ENCODE results near the gene ATAD2B.
A peak's percentile ranks its signal among the peaks of the same experiment; 100 is the strongest.

The ATAD2B gene

DNA sequence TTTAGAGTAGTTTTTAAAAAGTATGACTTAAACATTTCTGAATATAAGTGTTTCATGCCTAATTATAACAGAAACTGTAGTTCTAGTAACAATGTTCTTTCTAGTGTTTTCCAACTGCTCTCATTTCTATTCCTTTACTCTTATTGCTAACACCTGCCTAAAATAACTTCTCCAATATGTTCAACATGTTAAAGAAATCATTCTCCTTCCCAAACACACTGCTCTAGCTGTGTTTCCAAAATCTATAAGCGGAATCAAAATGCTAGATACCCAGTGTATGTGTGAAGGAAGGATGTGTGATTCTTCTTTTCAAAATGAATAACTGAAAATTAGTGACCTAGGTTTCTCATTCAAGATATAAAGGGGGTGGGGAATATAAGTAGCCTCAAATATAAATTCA, 89.1 kb downstream of the ATAD2B start:
- no peak for DNase-seq (ENCODE audit: low read depth in 2 of 2)

- no peak for DNase-seq (ENCODE audit: low read depth in 2 of 2)
These were observed 89.9 kb downstream of the ATAD2B start for GRCh38 chr2:23836971-23837565.

DNA sequence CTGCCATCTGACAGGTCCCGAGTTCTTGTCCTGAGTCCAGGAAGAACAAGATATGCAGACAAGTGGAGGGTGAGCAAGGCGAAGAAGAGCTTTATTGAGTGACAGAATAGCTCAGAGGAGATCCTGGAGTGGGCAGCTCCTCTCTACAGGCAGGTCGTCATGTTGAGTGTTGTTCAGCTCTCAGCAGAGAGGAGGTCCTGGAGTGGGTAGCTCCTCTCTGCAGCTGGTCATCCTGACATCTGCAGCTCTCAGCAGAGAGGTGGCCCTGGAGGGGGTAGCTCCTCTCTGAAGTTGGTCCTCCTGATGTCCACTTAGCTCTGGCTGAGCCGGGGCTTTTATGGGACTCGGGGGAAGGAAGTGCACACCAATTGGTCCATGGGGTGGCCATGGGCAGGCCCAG, 90.4 kb downstream of the ATAD2B start:
- no peak for DNase-seq (ENCODE audit: low read depth in 2 of 2)

- no peak for DNase-seq (ENCODE audit: low read depth in 2 of 2)
These were observed 90.9 kb downstream of the ATAD2B start for GRCh38 chr2:23835988-23836387.

DNA sequence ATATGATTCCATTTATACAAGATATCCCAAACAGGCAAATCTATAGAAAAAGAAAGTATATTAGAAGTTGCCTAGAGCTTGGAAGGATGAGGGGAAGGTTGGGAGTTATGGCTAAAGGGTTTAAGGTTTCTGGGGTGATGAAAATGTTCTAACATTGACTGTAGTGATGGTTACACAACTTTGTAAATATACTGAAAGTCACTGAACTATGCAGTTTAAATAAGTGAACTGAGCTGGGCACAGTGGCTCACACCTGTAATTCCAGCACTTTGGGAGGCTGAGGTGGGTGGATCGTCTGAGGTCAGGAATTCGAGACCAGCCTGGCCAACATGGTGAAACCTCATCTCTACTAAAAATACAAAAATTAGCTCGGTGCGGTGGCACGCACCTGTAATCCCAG, 91.5 kb downstream of the ATAD2B start:
- DNase-seq (ENCODE audit: low read depth in 2 of 2) = no peak

DNA sequence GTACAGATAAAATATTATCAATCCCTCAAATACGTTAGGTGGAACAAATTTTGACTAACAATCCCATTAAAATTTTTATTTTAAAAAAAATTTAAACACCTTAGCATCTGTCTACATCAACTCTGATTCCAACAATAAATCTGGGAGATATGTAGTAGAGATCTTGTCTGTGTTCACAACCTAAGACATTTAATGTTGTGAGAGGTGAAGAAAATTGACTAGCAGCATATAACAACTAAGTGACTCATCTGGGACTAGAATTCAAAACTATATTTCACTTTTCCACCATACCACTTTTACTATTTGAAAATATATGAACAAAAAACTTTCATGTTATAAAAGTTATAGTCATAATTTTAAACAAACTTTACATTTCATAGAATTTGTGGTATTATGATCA, 97.9 kb downstream of the ATAD2B start:
- DNase-seq (ENCODE audit: low read depth in 2 of 2) = no peak

DNA sequence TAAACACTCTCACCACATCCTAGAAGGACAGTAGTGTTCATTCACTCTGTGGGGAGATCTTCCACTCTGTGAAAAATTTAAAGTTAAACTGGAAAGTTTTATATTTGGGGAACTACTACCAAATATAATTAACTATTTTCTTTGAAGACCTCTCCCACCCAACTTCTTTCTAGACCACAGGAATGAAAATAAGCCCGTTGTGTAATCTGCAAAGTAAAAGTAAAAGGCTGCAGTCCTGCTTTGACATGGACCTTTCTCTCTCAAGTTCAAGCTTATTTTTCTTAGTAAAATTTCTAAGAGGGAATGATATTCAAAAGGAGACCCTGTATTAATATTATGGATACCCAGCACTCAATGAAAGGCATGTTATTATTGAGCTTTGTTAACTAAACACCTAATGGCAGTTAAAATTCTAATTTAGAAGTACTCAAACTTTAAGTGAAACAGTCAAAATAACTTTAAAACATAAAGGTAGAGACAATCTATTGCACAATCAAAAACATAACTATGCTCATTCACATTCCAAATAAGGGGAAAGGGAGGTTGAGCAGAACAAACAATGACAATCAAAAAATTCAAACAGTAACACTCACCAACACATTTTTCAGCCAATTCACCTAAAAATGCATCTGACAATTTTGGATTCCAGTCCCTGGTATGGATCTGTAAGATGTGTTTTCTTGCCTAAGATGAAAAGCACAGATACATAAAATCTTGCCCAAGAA, 98.5 kb downstream of the ATAD2B start:
- DNase-seq (ENCODE audit: low read depth in 2 of 2) = no peak

DNA sequence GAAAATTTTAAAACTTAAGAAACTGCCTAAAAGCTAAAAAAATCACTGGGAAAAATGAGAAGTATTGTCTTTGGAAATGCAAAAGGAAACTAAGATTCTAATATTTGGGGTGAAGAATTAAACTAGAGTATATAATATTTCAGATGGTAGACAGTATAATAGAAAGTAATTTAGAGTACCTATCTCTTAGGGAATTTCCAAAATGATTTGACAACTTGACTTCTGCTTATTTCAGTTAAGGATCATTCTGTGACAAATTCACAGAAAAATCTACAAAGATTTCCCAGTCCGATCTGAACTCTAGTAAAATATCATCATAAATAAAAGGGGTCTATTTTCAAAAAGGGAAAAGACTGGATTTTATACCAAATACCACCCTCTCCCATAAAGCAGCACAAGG, 99.6 kb downstream of the ATAD2B start:
- no peak for DNase-seq (ENCODE audit: low read depth in 2 of 2)

DNA sequence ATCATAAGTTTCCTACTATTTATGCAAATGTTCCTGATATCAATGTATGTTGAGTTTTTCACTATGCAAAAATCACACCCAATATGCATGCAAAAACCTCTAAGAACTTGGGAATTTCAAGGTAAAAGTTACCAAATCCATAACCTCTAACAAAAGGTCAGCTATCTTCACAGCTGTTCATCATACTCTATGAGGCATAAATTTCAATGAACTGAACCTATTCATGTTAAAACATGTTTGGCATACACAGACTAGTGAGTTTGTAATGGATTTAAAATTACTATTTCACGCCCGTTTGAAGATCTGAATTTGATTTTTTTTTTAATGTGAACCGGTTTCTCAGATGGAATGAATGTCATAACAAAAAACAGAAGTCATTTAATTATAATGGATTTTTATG, 100.2 kb downstream of the ATAD2B start:
- no peak for DNase-seq (ENCODE audit: low read depth in 2 of 2)

GRCh38 chr2:23826040-23826439, 100.9 kb downstream of the ATAD2B start:
- no peak for DNase-seq (ENCODE audit: low read depth in 2 of 2)

DNA sequence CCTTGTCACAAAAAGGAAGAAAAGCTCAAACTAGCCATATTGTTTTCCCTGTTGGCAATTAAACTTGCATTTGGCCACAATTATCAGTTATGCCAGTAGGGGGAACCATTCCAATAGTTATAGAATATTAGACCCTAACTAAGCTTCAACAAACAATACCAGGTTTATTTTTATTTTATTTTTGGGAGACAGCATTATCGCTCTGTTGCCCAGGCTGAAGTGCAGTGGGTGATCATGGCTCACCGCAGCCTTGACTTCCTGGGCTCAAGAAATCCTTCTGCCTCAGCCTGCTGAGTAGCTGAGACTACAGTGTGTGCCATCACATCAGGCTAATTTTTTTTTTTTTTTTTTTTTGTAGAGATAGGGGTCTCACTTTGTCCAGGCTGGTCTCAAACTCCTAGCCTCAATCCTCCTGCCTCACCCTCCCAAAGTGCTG, 102.1 kb downstream of the ATAD2B start:
- peak in 1 of 2 experiments; percentile 17 for DNase-seq (ENCODE audit: low read depth in 2 of 2)

- DNase-seq (ENCODE audit: low read depth in 2 of 2) = no peak
These were observed 103.1 kb downstream of the ATAD2B start for GRCh38 chr2:23823863-23824262.

GRCh38 chr2:23814963-23815362, 112.0 kb downstream of the ATAD2B start:
- DNase-seq (ENCODE audit: low read depth in 2 of 2) = no peak

- no peak for DNase-seq (ENCODE audit: low read depth in 2 of 2)
These were observed 113.5 kb downstream of the ATAD2B start for GRCh38 chr2:23813438-23813837.

GRCh38 chr2:23809150-23809549, 117.8 kb downstream of the ATAD2B start:
- DNase-seq (ENCODE audit: low read depth in 2 of 2) = no peak

- DNase-seq (ENCODE audit: low read depth in 2 of 2) = no peak
These were observed 120.2 kb downstream of the ATAD2B start for GRCh38 chr2:23806665-23807249.

DNA sequence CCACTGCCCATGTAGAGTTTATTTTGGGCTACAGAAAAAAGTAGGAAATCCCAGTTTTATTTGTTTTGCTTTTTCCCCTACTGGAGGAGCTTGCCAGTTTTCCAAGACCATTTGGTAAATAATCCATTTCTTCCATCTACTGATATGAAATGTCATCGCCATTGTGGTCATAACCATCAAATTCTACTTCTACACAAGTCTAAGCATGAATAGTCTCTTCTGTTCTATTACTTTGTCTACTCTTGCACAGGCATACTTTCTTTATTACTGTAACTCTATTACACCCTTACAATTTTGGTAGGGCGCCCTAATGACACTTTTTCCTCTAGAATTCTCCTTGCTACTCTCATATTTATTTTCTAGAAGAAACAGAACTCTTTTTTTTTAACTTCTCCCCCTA, 120.7 kb downstream of the ATAD2B start:
- no peak for DNase-seq (ENCODE audit: low read depth in 2 of 2)

DNA sequence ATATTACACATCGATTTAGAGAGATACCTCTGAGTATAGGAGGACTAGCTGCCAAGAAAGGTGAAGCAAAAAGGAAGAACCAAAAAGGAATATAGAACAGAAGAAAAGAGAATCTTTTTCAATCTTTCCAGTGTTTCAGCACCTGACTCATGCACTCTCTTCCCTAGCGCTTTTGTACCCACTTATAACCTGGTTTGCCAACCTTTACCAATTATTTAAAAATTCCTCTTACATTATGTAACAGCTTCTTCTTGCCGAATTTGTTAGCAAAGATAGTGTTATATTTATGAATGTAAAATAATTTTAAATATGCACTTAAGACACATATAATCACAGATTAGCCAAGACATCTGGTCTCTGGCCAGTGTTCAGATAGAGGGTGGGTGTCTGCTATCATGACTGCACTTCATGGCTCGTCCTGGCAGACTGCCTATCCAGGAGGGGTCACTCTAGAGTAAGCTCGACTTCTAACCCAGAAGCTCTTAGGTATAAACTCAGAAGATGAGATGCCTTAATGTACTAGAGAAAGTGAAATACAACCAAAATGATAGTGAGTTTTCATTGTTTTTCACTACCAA, 122.9 kb downstream of the ATAD2B start:
- DNase-seq (ENCODE audit: low read depth in 2 of 2) = no peak

- DNase-seq (ENCODE audit: low read depth in 2 of 2) = peak; percentile 43 to 53
These were observed 123.5 kb downstream of the ATAD2B start for GRCh38 chr2:23803264-23803964.

GRCh38 chr2:23801396-23801795, 125.5 kb downstream of the ATAD2B start:
- DNase-seq (ENCODE audit: low read depth in 2 of 2) = peak in 1 of 2 experiments; percentile 23

- no peak for DNase-seq (ENCODE audit: low read depth in 2 of 2)
These were observed 132.7 kb downstream of the ATAD2B start for GRCh38 chr2:23794234-23794633.

- no peak for DNase-seq (ENCODE audit: low read depth in 2 of 2)
These were observed 133.4 kb downstream of the ATAD2B start for GRCh38 chr2:23793476-23793875.
